Fibroblast of lung (primary cell): ENCODE results near the gene ARSG.
"Not testable (repeated sequence)": the region's sequence is repeated elsewhere in the genome, so short reads cannot be mapped to it uniquely, and the experiment has no call there.

Experiments
- EZH2 ChIP-seq: IDR thresholded peaks from 2 replicates; pipeline ENCODE4 v1.5.1; 2012; ENCODE audit warnings: low read length, control low read depth, mild to moderate bottlenecking; ENCODE audit errors: missing control alignments
- TF ChIP-seq, protein P1 (sequence below), 2 donors: IDR thresholded peaks in 1 of 2; conservative IDR thresholded peaks in 1 of 2; 1 replicate in 1 of 2; 2 replicates in 1 of 2; pipeline ENCODE4 v1.5.1; 2011 to 2012; ENCODE audit warnings: low read length in 2 of 2, control low read depth in 1 of 2, inconsistent platforms in 1 of 2, low read depth in 1 of 2, mild to moderate bottlenecking in 1 of 2

DNA sequence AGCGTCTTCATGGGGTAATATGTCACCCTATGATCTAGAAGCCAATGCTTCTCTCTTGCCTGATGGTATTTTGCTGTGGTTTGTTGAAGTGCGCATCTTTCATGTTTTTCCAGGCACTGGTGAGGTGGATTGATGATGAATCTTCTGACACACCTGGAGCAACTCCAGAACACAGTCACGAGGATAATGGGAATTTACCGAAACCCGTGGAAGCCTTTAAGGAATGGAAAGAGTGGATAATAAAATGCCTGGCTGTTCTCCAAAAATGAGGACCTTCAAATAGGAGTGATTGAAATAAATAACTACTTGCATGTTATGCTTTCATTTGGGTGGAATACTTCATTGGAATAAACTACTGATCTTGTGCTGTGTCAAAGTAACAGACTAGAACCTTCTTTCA, 34.6 kb upstream of the ARSG start:
- not testable (repeated sequence) for TF ChIP-seq EZH2
- TF ChIP-seq, protein P1, sequence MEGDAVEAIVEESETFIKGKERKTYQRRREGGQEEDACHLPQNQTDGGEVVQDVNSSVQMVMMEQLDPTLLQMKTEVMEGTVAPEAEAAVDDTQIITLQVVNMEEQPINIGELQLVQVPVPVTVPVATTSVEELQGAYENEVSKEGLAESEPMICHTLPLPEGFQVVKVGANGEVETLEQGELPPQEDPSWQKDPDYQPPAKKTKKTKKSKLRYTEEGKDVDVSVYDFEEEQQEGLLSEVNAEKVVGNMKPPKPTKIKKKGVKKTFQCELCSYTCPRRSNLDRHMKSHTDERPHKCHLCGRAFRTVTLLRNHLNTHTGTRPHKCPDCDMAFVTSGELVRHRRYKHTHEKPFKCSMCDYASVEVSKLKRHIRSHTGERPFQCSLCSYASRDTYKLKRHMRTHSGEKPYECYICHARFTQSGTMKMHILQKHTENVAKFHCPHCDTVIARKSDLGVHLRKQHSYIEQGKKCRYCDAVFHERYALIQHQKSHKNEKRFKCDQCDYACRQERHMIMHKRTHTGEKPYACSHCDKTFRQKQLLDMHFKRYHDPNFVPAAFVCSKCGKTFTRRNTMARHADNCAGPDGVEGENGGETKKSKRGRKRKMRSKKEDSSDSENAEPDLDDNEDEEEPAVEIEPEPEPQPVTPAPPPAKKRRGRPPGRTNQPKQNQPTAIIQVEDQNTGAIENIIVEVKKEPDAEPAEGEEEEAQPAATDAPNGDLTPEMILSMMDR (conservative IDR thresholded peaks at IDR 0.05 in 1 of 2, IDR thresholded peaks at IDR 0.05 in 1 of 2; ENCODE audit: low read depth in 1 of 2, low read length in 2 of 2) = not testable (repeated sequence)
